NCI-H524 treated with DMSO at 0.1 percent for 48 hours (cell line): ENCODE measurements around the gene CD164L2.
A peak's percentile ranks its signal among the peaks of the same experiment; 100 is the strongest.
"Not testable (repeated sequence)": the region's sequence is repeated elsewhere in the genome, so short reads cannot be mapped to it uniquely, and the experiment has no call there.

Experiments used
- DNase-seq: peaks from one replicate; lab custom pipeline; 2025; lab: John Stamatoyannopoulos, UW

Gene CD164L2

GRCh38 chr1:27384797-27385196 is 1.7 kb upstream of the CD164L2 start:
- not testable (repeated sequence) for DNase-seq

- DNase-seq: no peak
Measured at GRCh38 chr1:27383661-27384060, 528 bp upstream of the CD164L2 start.

GRCh38 chr1:27381969-27382762 is 967 bp downstream of the CD164L2 start:
- DNase-seq: no peak

- no peak for DNase-seq
Measured at GRCh38 chr1:27380766-27381733, 2.1 kb downstream of the CD164L2 start.

- no peak for DNase-seq
Measured at GRCh38 chr1:27380224-27380623, 2.9 kb downstream of the CD164L2 start.

GRCh38 chr1:27379564-27380122 is 3.5 kb downstream of the CD164L2 start:
- no peak for DNase-seq

- no peak for DNase-seq
Measured at GRCh38 chr1:27377760-27378495, 5.2 kb downstream of the CD164L2 start.

- no peak for DNase-seq
Measured at GRCh38 chr1:27374362-27375086, 8.6 kb downstream of the CD164L2 start, which contains the start of gene FCN3. TSS of gene FCN3 (minus strand) at chr1:27374824. CDS start at chr1:27374818, 6 bp downstream.

- DNase-seq: no peak
Measured at GRCh38 chr1:27372808-27373690, 10.1 kb downstream of the CD164L2 start.

- no peak for DNase-seq
Measured at GRCh38 chr1:27372022-27372807, 10.9 kb downstream of the CD164L2 start.

- no peak for DNase-seq
Measured at GRCh38 chr1:27368869-27369582, 14.1 kb downstream of the CD164L2 start.

GRCh38 chr1:27367160-27367650 is 15.9 kb downstream of the CD164L2 start:
- DNase-seq: no peak

- DNase-seq: no peak
Measured at GRCh38 chr1:27366411-27367159, 16.5 kb downstream of the CD164L2 start, which contains the start of gene MAP3K6. TSS of gene MAP3K6 (minus strand) at chr1:27366961. CDS start at chr1:27366597, 364 bp downstream.

- peak; percentile 32 for DNase-seq
Measured at GRCh38 chr1:27366113-27366410, 17.1 kb downstream of the CD164L2 start.

- peak; percentile 29 for DNase-seq
Measured at GRCh38 chr1:27365372-27366112, 17.6 kb downstream of the CD164L2 start.

- DNase-seq: no peak
Measured at GRCh38 chr1:27364696-27365371, 18.3 kb downstream of the CD164L2 start.
